SK-N-SH (cell line): ENCODE data around the gene ATP13A3.

Source experiments
- PBX3 ChIP-seq: IDR thresholded peaks from 2 replicates; pipeline ENCODE4; 2012
- ZBTB33 ChIP-seq: IDR thresholded peaks from 2 replicates; pipeline ENCODE4 v1.4.0; 2012; ENCODE audit warnings: low read depth, borderline replicate concordance

GRCh38 chr3:194460566-194460965 lies 26.2 kb downstream of the ATP13A3 start:
- TF ChIP-seq PBX3, result no peak
- TF ChIP-seq ZBTB33, result no peak
